Bronchial epithelial cell (primary cell): ENCODE data around the gene SPATA21. TPM values are rescaled to one million over a fixed set of nuclear protein-coding genes. Genes with fewer than 3 reads are reported as not detected.
A peak's percentile ranks its signal among the peaks of the same experiment; 100 is the strongest.

Source experiments
- DNase-seq: peaks from one replicate; pipeline ENCODE4 v3.0.0-alpha.2; 2010; ENCODE audit warnings: low read depth
- FAIRE-seq: peaks from 2 replicates; lab custom pipeline; 2011; peaks lifted over from hg19 to GRCh38; lab: Jason Lieb, UNC
- H3K27me3 ChIP-seq: 2 replicates; pipeline ENCODE4 v1.5.1; 2011; ENCODE audit warnings: low read length; ENCODE audit not compliant: control insufficient read depth, insufficient read depth
- H3K36me3 ChIP-seq: 2 replicates; pipeline ENCODE4 v1.5.1; 2011; ENCODE audit warnings: low read length; ENCODE audit not compliant: control insufficient read depth, insufficient read depth
- H3K4me3 ChIP-seq: 2 replicates; pipeline ENCODE4 v1.5.1; 2011; ENCODE audit warnings: mild to moderate bottlenecking, low read depth, low read length, control low read depth
- CTCF ChIP-seq: IDR thresholded peaks from 2 replicates; pipeline ENCODE4 v1.5.1; 2011; ENCODE audit warnings: mild to moderate bottlenecking, moderate library complexity, low read length, control low read depth, inconsistent platforms; ENCODE audit not compliant: insufficient read depth, severe bottlenecking
- total RNA-seq: library from RNA; depleted of rRNA; stranded (reverse); fragments of >200 nt; gene quantifications from 2 replicates; pipeline ENCODE4 v1.2.1, GENCODE V29; 2014

The SPATA21 gene
- total RNA-seq, 1 donor from 2014 or later = not detected

- no peak overlapping the region for H3K4me3 ChIP-seq
Measured at GRCh38 chr1:16387201-16388188, 49.7 kb downstream of the SPATA21 start.

GRCh38 chr1:16386454-16387113 is 50.6 kb downstream of the SPATA21 start:
- H3K36me3 ChIP-seq = no peaks in the 10 kb centered on the region
- no peak for TF ChIP-seq CTCF
- no peaks in the 10 kb centered on the region for H3K27me3 ChIP-seq
- no peak overlapping the region for H3K4me3 ChIP-seq
- peak; percentile 23 for FAIRE-seq
- DNase-seq = peak; percentile 82

More at GRCh38 chr1:16387201-16388188, 49.7 kb downstream of the SPATA21 start:
- Histone ChIP-seq H3K27me3 (no peaks in the 10 kb centered on the region), H3K36me3 (no peaks in the 10 kb centered on the region)
- no peak for FAIRE-seq
- DNase-seq = no peak
- no peak for TF ChIP-seq CTCF

- Histone ChIP-seq H3K36me3 (no peaks in the 10 kb centered on the region), H3K4me3 (no peak overlapping the region), H3K27me3 (no peaks in the 10 kb centered on the region)
- no peak for TF ChIP-seq CTCF
- DNase-seq (no peak), FAIRE-seq (peak; percentile 13)
Measured at GRCh38 chr1:16385659-16386453, 51.4 kb downstream of the SPATA21 start.

GRCh38 chr1:16383888-16384287 is 53.3 kb downstream of the SPATA21 start:
- FAIRE-seq (no peak), DNase-seq (no peak)
- Histone ChIP-seq H3K4me3 (no peak overlapping the region), H3K27me3 (no peaks in the 10 kb centered on the region), H3K36me3 (no peaks in the 10 kb centered on the region)
- no peak for TF ChIP-seq CTCF

GRCh38 chr1:16380868-16381267 is 56.4 kb downstream of the SPATA21 start:
- FAIRE-seq (no peak), DNase-seq (no peak)
- Histone ChIP-seq H3K27me3 (no peaks in the 10 kb centered on the region), H3K36me3 (no peaks in the 10 kb centered on the region), H3K4me3 (no peak overlapping the region)
- no peak for TF ChIP-seq CTCF
